GM12878 (cell line): ENCODE measurements around the gene BIRC5. TPM values are rescaled to one million over a fixed set of nuclear protein-coding genes. Genes with fewer than 3 reads are reported as not detected.

Experiments
- ATAC-seq: fragments of 200-7000 bp; cut with Tn5 transposase; 3 replicates; pipeline ENCODE4 v1.9.1; 2020; ENCODE audit warnings: mild to moderate bottlenecking, moderate library complexity
- BruUV-seq: library from RNA; stranded (reverse); fragments of 400-500 nt; replicated peaks from 2 replicates; lab custom pipeline; 2021; lab: Mats Ljungman, UMichigan
- CTCF ChIA-PET: fragments of 300-600 bp; sonication (Branson Sonifier 250); formaldehyde crosslinking; extraction: SDS; loops from one replicate; lab custom pipeline; 2021; ENCODE audit warnings: inconsistent platforms; lab: Yijun Ruan, JAX
- POLR2A ChIA-PET: fragments of 350-600 bp; formaldehyde crosslinking; extraction: SDS; loops from one replicate; lab custom pipeline; 2021; ENCODE audit warnings: inconsistent platforms; lab: Charles Lee
- RAD21 ChIA-PET: fragments of 300-600 bp; sonication (Branson Sonifier 250); formaldehyde crosslinking; loops from one replicate; lab custom pipeline; 2023; ENCODE audit warnings: antibody characterized with exemption; ENCODE audit not compliant: unreplicated experiment; lab: Charles Lee
- SMC1A ChIA-PET: fragments of 300-600 bp; sonication (Branson Sonifier 250); formaldehyde crosslinking; loops from one replicate; lab custom pipeline; 2023; ENCODE audit not compliant: unreplicated experiment, uncharacterized antibody; lab: Charles Lee
- DNase-seq: peaks from one replicate; pipeline ENCODE4 v3.0.0-alpha.2; 2011; ENCODE audit warnings: low read depth, low spot score
- FAIRE-seq: peaks from 3 replicates; lab custom pipeline; 2011; peaks lifted over from hg19 to GRCh38; lab: Jason Lieb, UNC
- H2AFZ ChIP-seq: 2 replicates; pipeline ENCODE4 v1.6.0; 2011; ENCODE audit warnings: low read depth, low read length, control low read depth; ENCODE audit not compliant: control insufficient read depth
- H3K27ac ChIP-seq: 2 replicates; pipeline ENCODE4 v1.5.1; 2011; ENCODE audit warnings: control low read depth; ENCODE audit not compliant: control insufficient read depth, insufficient read depth
- H3K27me3 ChIP-seq, 2 experiments: replicated peaks in 1 of 2; 2 replicates each; pipeline versions ENCODE4 v1.6.0 to v1.6.1; 2011; ENCODE audit warnings: low read length in 1 of 2; ENCODE audit not compliant: control insufficient read depth in 2 of 2, insufficient read depth in 2 of 2
- H3K36me3 ChIP-seq, 2 experiments: 2 replicates each; pipeline ENCODE4 v1.5.1; 2011; ENCODE audit warnings: low read length in 1 of 2; ENCODE audit not compliant: control insufficient read depth in 2 of 2, insufficient read depth in 2 of 2
- H3K4me1 ChIP-seq: 2 replicates; pipeline ENCODE4 v1.6.1; 2011; ENCODE audit warnings: mild to moderate bottlenecking, low read length, moderate library complexity, mixed read lengths; ENCODE audit not compliant: control insufficient read depth, insufficient read depth
- H3K4me2 ChIP-seq: 2 replicates; pipeline ENCODE4 v1.6.0; 2011; ENCODE audit warnings: control low read depth; ENCODE audit not compliant: control insufficient read depth, insufficient read depth
- H3K4me3 ChIP-seq: fragments of 200-600 bp; sonication (generic); 2 replicates; pipeline ENCODE4 v1.5.1; 2016
- H3K79me2 ChIP-seq: 2 replicates; pipeline ENCODE4 v1.6.0; 2011; ENCODE audit warnings: low read length; ENCODE audit not compliant: control insufficient read depth, insufficient read depth
- H3K9ac ChIP-seq: 2 replicates; pipeline ENCODE4 v1.8.0; 2011; ENCODE audit warnings: low read length, control low read depth, mixed read lengths; ENCODE audit not compliant: control insufficient read depth, insufficient read depth
- H3K9me3 ChIP-seq: replicated peaks from 3 replicates; pipeline ENCODE4 v1.5.1; 2011; ENCODE audit warnings: mild to moderate bottlenecking, low read length; ENCODE audit not compliant: control insufficient read depth, insufficient read depth
- H4K20me1 ChIP-seq: 2 replicates; pipeline ENCODE4 v1.6.0; 2011; ENCODE audit not compliant: control insufficient read depth, insufficient read depth
- BHLHE40 ChIP-seq, 2 experiments: fragments of 450-650 bp in 1 of 2; IDR thresholded peaks; 2 replicates each; pipeline ENCODE4 v1.6.1; 2011 to 2017; ENCODE audit warnings: low read depth in 2 of 2, borderline replicate concordance in 1 of 2, improper control_type of control experiment in 1 of 2, low read length in 1 of 2, mild to moderate bottlenecking in 1 of 2
- CREB1 ChIP-seq: IDR thresholded peaks from 2 replicates; pipeline ENCODE4 v1.6.1; 2012; ENCODE audit warnings: low read depth, mild to moderate bottlenecking, inconsistent platforms
- CREM ChIP-seq: IDR thresholded peaks from 2 replicates; pipeline ENCODE4 v1.6.1; 2014; ENCODE audit warnings: antibody characterized with exemption, low read depth
- IRF5 ChIP-seq: fragments of 450-650 bp; IDR thresholded peaks from 2 replicates; pipeline ENCODE4 v1.6.1; 2017; ENCODE audit warnings: borderline replicate concordance
- LARP7 ChIP-seq: fragments of 450-650 bp; IDR thresholded peaks from 2 replicates; pipeline ENCODE4 v1.6.1; 2017; ENCODE audit warnings: mild to moderate bottlenecking
- RB1 ChIP-seq: fragments of 450-650 bp; formaldehyde crosslinking; IDR thresholded peaks from 2 replicates; pipeline ENCODE4 v1.6.1; 2017; ENCODE audit warnings: mild to moderate bottlenecking, borderline replicate concordance
- SKIL ChIP-seq: fragments of 450-650 bp; IDR thresholded peaks from 2 replicates; pipeline ENCODE4 v1.6.1; 2017; ENCODE audit warnings: mild to moderate bottlenecking, low read depth, inconsistent platforms; ENCODE audit not compliant: poor library complexity, severe bottlenecking
- SUPT20H ChIP-seq: IDR thresholded peaks from 2 replicates; pipeline ENCODE4 v1.6.1; 2011; ENCODE audit warnings: low read depth, mild to moderate bottlenecking, low read length, moderate library complexity, borderline replicate concordance; ENCODE audit not compliant: control insufficient read depth
- ZBED1 ChIP-seq: IDR thresholded peaks from 2 replicates; pipeline ENCODE4 v1.6.1; 2016; ENCODE audit warnings: borderline replicate concordance
- WGBS: methylation state at CpG from one replicate; pipeline ENCODE4 v1.1.6; 2016; ENCODE audit warnings: low lambda C conversion rate; ENCODE audit not compliant: insufficient replicate concordance, insufficient coverage; ENCODE audit errors: missing lambda C conversion rate; 5-methylcytosine and 5-hydroxymethylcytosine counted together
- in situ Hi-C: fragments of 300-500 bp; cut with MboI; formaldehyde crosslinking; loops from 9 replicates; pipeline ENCODE4 v1.14.3; 2018; ENCODE audit warnings: mixed read lengths
- intact Hi-C: fragments of 100-400 bp; cut with micrococcal nuclease; formaldehyde crosslinking; loops from one replicate; pipeline ENCODE4 v1.14.2; 2022; ENCODE audit not compliant: unreplicated experiment
- polyA plus RNA-seq, 11 experiments: library from polyadenylated mRNA; depleted of rRNA in 4 of 11; unstranded in 6 of 11; stranded (reverse) in 5 of 11; fragments of >200 nt; fragmentation: Nextera tagmentation in 4 of 11; fragmentation: Illumina TruSeq in 1 of 11; extraction: Ambion mirVana in 4 of 11; extraction: Trizol in 1 of 11; gene quantifications; 1 replicate in 1 of 11; 2 replicates in 10 of 11; pipeline versions ENCODE4 v1.2.1 to v1.2.3, GENCODE V29; 2011 to 2016; ENCODE audit warnings: inconsistent platforms in 2 of 11, missing spikeins in 2 of 11, low read depth in 1 of 11
- total RNA-seq, 4 experiments: library from RNA; depleted of rRNA in 3 of 4; stranded (reverse); fragments of >200 nt in 3 of 4; fragmentation: Illumina TruSeq in 1 of 4; extraction: Trizol in 1 of 4; gene quantifications; 2 replicates each; pipeline versions ENCODE4 v1.2.1 to v1.2.3, GENCODE V29; 2013 to 2021
- TF ChIP-seq, protein P1 (sequence below): IDR thresholded peaks from 2 replicates; pipeline ENCODE4 v1.6.1; 2012; ENCODE audit warnings: low read depth, low read length, improper control_type of control experiment

BIRC5 gene
- total and polyA plus RNA-seq, 10 of the 15 experiments (the other 5 are each of a cell fraction or from before 2014, with no cell fraction given), result 41.0 to 175 (median 90.8) TPM

DNA sequence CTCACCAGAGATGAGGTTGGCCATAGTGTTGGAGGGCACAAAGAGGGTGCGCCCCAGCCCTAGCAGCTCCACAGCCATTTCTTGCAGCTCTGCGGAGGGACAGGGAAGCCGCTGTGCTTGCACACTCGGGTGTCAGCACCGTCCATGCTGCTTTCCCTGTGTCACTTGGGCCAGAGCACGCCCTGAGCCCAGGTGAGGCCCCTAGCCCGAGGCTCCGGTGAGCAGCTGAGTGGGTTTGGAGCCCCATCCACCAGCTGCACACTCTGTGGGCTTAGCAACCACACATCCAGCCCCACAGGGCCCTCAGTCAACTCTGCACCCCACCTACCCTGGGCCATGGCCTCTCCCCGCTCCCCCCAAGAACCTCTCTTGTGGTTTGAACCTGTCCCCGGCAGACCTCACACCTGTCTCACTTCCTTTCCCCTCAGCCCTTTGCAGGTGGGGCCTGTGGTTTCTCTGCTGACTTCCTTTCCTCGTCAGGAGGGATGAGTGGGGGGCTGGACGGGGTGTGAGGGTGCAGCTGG, 38.1 kb downstream of the BIRC5 start (continued):
- TF ChIP-seq IRF5, result no peak

- peak overlapping the region; percentile 65 for H3K4me2 ChIP-seq
- ATAC-seq (no peak), FAIRE-seq (no peak), DNase-seq (no peak)
- no peaks in the 10 kb centered on the region for H3K36me3 ChIP-seq
- H3K9me3 ChIP-seq, result no peaks in the 10 kb centered on the region
- SMC1A ChIA-PET, result interaction anchor here (1.2 to 4.1 kb wide), 4 partner anchors 77 to 233 kb away, joined by 3 to 47 read pairs (median 17); no protein-coding TSS in a partner anchor
- no peak overlapping the region for H3K27ac ChIP-seq
- no peaks in the 10 kb centered on the region; a peak in 1 of 4 replicates for H3K27me3 ChIP-seq
- no TSS peak for BruUV-seq
- H3K9ac ChIP-seq, result no peak overlapping the region
- no peak overlapping the region for H2AFZ ChIP-seq
- H3K4me3 ChIP-seq, result no peak overlapping the region
- RAD21 ChIA-PET, result interaction anchor here (0.6 to 4.4 kb wide), 8 partner anchors 23 to 233 kb away, joined by 3 to 76 read pairs (median 6); no protein-coding TSS in a partner anchor
- H4K20me1 ChIP-seq, result no peaks in the 10 kb centered on the region
- TF ChIP-seq RB1, result no peak
- no peak for TF ChIP-seq BHLHE40 (IDR thresholded peaks at IDR 0.05; ENCODE audit: borderline replicate concordance in 1 of 2, low read depth in 2 of 2, low read length in 1 of 2)
- no peak for TF ChIP-seq CREB1
- TF ChIP-seq, protein P1, sequence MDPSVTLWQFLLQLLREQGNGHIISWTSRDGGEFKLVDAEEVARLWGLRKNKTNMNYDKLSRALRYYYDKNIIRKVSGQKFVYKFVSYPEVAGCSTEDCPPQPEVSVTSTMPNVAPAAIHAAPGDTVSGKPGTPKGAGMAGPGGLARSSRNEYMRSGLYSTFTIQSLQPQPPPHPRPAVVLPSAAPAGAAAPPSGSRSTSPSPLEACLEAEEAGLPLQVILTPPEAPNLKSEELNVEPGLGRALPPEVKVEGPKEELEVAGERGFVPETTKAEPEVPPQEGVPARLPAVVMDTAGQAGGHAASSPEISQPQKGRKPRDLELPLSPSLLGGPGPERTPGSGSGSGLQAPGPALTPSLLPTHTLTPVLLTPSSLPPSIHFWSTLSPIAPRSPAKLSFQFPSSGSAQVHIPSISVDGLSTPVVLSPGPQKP, result no peak
- TF ChIP-seq LARP7, result no peak
- no peak for TF ChIP-seq SUPT20H
- TF ChIP-seq CREM, result no peak
- no peak for TF ChIP-seq ZBED1
- no peak for TF ChIP-seq SKIL
- CTCF ChIA-PET, result interaction anchor here (0.6 to 5.9 kb wide), 13 partner anchors 18 to 234 kb away, joined by 3 to 82 read pairs (median 6); no protein-coding TSS in a partner anchor
- H3K79me2 ChIP-seq, result no peaks in the 10 kb centered on the region
- peaks cover 40% of the 10 kb centered on the region for H3K4me1 ChIP-seq
- intact Hi-C loops, result loop anchor here (5.0 kb wide), 1 partner anchor 66 kb away; the partner anchor contains the start of genes AFMID and TK1
- in situ Hi-C loops, result no loop called here
- WGBS, result 60% methylated on average over 15 of the region's 15 CpGs
- POLR2A ChIA-PET, result interaction anchor here (0.7 to 2.1 kb wide), 2 partner anchors 38 to 234 kb away, joined by 5 read pairs; no protein-coding TSS in a partner anchor
Observed at GRCh38 chr17:78252701-78253635, 38.9 kb downstream of the BIRC5 start.
